ENCODE data around the gene SMG6. TPM values are rescaled to one million over a fixed set of nuclear protein-coding genes. Genes with fewer than 3 reads are reported as not detected.
A peak's percentile ranks its signal among the peaks of the same experiment; 100 is the strongest.

Gene SMG6
- total RNA-seq, 1 experiment from 2014 or later, result 36.1 TPM

- ChIA-PET POLR2A (ENCODE audit: low non-redundant PET) (no interaction called here), CTCF (no interaction called here)
- Histone ChIP-seq H3K9me3 (ENCODE audit: low read depth, low read length, poor library complexity, severe bottlenecking) (no peaks in the 10 kb centered on the region), H3K27me3 (replicated peaks; ENCODE audit: insufficient read depth, low read depth, low read length, poor library complexity) (no peaks in the 10 kb centered on the region), H3K36me3 (ENCODE audit: insufficient read depth, low read length, poor library complexity, severe bottlenecking) (peaks cover 88% of the 10 kb centered on the region), H3K27ac (ENCODE audit: low read depth, low read length, poor library complexity, severe bottlenecking) (no peak overlapping the region), H3K4me1 (ENCODE audit: insufficient read depth, low read length, poor library complexity, severe bottlenecking) (peaks cover 11% of the 10 kb centered on the region), H3K4me3 (ENCODE audit: low read depth, low read length, poor library complexity, severe bottlenecking) (no peak overlapping the region)
- no peak for DNase-seq (ENCODE audit: low spot score)
- BruUV-seq (replicated peaks), result no TSS peak
- TF ChIP-seq, protein P1, sequence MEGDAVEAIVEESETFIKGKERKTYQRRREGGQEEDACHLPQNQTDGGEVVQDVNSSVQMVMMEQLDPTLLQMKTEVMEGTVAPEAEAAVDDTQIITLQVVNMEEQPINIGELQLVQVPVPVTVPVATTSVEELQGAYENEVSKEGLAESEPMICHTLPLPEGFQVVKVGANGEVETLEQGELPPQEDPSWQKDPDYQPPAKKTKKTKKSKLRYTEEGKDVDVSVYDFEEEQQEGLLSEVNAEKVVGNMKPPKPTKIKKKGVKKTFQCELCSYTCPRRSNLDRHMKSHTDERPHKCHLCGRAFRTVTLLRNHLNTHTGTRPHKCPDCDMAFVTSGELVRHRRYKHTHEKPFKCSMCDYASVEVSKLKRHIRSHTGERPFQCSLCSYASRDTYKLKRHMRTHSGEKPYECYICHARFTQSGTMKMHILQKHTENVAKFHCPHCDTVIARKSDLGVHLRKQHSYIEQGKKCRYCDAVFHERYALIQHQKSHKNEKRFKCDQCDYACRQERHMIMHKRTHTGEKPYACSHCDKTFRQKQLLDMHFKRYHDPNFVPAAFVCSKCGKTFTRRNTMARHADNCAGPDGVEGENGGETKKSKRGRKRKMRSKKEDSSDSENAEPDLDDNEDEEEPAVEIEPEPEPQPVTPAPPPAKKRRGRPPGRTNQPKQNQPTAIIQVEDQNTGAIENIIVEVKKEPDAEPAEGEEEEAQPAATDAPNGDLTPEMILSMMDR (conservative IDR thresholded peaks at IDR 0.05; ENCODE audit: low read depth, low read length), result no peak
- TF ChIP-seq EZH2 (IDR thresholded peaks at IDR 0.05; ENCODE audit: borderline replicate concordance, low read depth, low read length, poor library complexity, severe bottlenecking), result no peak
- intact Hi-C loops (cut with micrococcal nuclease; ENCODE audit: unreplicated experiment), result no loop called here
Observed at GRCh38 chr17:2331303-2331702, 27.7 kb upstream of the SMG6 start.

DNA sequence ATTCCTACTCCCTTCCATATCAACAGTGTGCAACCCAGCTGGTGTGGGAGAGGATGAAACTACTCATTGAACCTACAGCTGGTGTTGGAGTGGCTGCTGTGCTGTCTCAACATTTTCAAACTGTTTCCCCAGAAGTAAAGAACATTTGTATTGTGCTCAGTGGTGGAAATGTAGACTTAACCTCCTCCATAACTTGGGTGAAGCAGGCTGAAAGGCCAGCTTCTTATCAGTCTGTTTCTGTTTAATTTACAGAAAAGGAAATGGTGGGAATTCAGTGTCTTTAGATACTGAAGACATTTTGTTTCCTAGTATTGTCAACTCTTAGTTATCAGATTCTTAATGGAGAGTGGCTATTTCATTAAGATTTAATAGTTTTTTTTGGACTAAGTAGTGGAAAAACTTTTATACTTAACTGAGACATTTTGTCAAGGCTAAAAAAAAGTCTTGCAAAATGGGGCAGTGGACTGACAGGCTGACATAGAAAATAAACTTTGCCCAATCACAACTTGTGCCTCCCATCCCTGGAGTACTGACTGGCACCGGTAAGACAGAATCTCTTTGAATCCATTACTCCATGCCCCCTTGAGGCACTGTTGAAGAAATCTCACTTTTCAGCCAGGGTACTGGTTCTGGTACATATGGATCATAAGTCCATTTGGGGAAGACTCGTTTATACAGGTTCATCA is 20.2 kb upstream of the SMG6 start:
- H3K36me3 ChIP-seq (ENCODE audit: insufficient read depth, low read length, poor library complexity, severe bottlenecking), result peaks cover 73% of the 10 kb centered on the region
- TSS peak; percentile 46 for BruUV-seq (replicated peaks)
- H3K27me3 ChIP-seq (replicated peaks; ENCODE audit: insufficient read depth, low read depth, low read length, poor library complexity), result no peaks in the 10 kb centered on the region
- TF ChIP-seq, protein P1 (conservative IDR thresholded peaks at IDR 0.05; ENCODE audit: low read depth, low read length), result no peak
- TF ChIP-seq EZH2 (IDR thresholded peaks at IDR 0.05; ENCODE audit: borderline replicate concordance, low read depth, low read length, poor library complexity, severe bottlenecking), result no peak
- DNase-seq (ENCODE audit: low spot score), result no peak
- H3K27ac ChIP-seq (ENCODE audit: low read depth, low read length, poor library complexity, severe bottlenecking), result no peak overlapping the region
- CTCF ChIA-PET, result no interaction called here
- POLR2A ChIA-PET (ENCODE audit: low non-redundant PET), result no interaction called here
- intact Hi-C loops (cut with micrococcal nuclease; ENCODE audit: unreplicated experiment), result no loop called here
- no peaks in the 10 kb centered on the region for H3K9me3 ChIP-seq (ENCODE audit: low read depth, low read length, poor library complexity, severe bottlenecking)
- H3K4me3 ChIP-seq (ENCODE audit: low read depth, low read length, poor library complexity, severe bottlenecking), result no peak overlapping the region
- no peaks in the 10 kb centered on the region for H3K4me1 ChIP-seq (ENCODE audit: insufficient read depth, low read length, poor library complexity, severe bottlenecking)

GRCh38 chr17:2321399-2321798 is 17.8 kb upstream of the SMG6 start:
- ChIA-PET CTCF (no interaction called here), POLR2A (ENCODE audit: low non-redundant PET) (interaction anchor here (0.7 kb wide), 1 partner anchor 271 kb away, joined by 4 read pairs; no protein-coding TSS in a partner anchor)
- no TSS peak for BruUV-seq (replicated peaks)
- H3K9me3 ChIP-seq (ENCODE audit: low read depth, low read length, poor library complexity, severe bottlenecking), result no peaks in the 10 kb centered on the region
- H3K36me3 ChIP-seq (ENCODE audit: insufficient read depth, low read length, poor library complexity, severe bottlenecking), result peaks cover 52% of the 10 kb centered on the region
- no peaks in the 10 kb centered on the region for H3K27me3 ChIP-seq (replicated peaks; ENCODE audit: insufficient read depth, low read depth, low read length, poor library complexity)
- no peak overlapping the region for H3K27ac ChIP-seq (ENCODE audit: low read depth, low read length, poor library complexity, severe bottlenecking)
- intact Hi-C loops (cut with micrococcal nuclease; ENCODE audit: unreplicated experiment), result no loop called here
- no peaks in the 10 kb centered on the region for H3K4me1 ChIP-seq (ENCODE audit: insufficient read depth, low read length, poor library complexity, severe bottlenecking)
- TF ChIP-seq, protein P1 (conservative IDR thresholded peaks at IDR 0.05; ENCODE audit: low read depth, low read length), result no peak
- TF ChIP-seq EZH2 (IDR thresholded peaks at IDR 0.05; ENCODE audit: borderline replicate concordance, low read depth, low read length, poor library complexity, severe bottlenecking), result no peak
- no peak overlapping the region for H3K4me3 ChIP-seq (ENCODE audit: low read depth, low read length, poor library complexity, severe bottlenecking)
- no peak for DNase-seq (ENCODE audit: low spot score)
